COLO668 (cell line): ENCODE measurements around the gene NCOA1.
"Not testable (repeated sequence)": the region's sequence is repeated elsewhere in the genome, so short reads cannot be mapped to it uniquely, and the experiment has no call there.

Experiments
- DNase-seq: peaks from one replicate; lab custom pipeline; 2025; ENCODE audit not compliant: unreplicated experiment; lab: John Stamatoyannopoulos, UW

NCOA1 gene

DNA sequence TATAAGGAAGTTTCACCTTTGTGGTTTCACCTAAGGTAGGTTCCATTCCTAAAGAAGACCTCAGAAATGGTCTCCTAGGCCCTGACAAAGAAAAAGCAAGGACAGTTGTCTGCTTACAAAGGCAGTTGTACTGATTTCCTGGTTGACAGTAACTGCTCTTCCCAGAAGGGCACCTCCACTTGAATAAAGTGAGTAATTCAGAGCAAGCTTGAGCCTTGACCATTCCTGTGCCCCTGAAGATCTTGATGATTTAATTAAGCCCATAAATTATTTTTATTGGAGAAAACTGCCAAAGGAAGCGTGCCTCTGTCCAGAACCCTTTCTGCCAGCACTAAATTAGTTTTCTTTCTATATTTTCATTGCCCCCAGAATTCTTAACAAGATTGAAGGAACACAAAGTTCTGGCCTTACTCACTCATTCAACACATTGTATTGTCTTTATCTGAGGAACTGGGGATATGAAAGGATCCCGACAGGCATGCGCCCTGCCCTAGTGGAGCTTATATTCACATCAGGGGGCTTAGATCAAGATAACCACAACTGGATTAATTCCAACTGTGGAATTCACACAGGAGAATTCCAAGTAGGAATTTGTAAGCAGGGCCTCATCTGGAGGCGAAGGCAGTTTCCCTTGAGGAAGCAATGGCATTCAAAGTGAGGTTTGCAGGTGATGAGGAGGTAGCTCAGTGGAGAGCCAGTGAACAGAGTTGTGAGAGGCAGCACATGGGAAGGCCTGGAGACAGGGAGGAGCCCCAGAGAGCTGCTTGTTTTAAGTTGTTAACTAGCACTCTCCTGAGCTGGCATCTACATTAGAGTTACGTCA, 280.9 kb downstream of the NCOA1 start:
- no peak for DNase-seq

DNA sequence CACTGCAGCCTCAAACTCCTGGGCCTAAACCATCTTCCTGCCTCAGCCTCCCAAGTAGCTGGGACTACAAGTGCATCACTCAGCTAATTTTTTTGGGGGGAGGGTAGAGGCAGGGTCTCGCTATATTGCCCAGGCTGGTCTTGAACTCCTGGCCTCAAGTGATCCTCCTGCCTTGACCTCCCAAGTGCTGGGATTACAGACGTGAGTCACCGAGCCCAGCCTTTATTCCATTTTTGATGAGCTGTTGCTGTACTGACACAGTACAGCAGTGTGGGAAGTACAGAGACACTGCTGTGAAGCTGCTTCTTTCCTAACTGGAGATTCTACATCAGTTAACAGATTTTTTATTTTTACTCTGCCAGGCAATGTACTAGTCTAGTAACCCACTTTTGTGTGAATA, 283.3 kb downstream of the NCOA1 start:
- DNase-seq: no peak

DNA sequence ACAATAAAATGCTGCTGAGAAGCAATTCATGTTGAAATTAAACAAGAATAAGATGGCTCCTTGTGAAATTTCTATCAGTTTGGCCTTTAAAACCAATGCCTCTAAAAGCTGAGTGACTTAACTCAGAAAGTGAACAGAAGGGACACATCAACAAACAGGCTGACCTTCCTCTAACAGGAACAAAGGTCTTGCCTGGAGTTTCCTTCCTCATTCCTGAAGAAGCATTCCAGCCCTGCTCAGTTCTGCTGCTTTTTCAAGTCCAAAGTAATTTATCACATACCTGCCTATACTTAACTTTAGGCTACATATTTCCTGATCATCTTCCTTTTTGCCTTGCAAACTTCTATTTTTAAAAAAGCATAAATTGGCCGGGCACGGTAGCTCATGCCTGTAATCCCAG, 288.1 kb downstream of the NCOA1 start:
- DNase-seq: no peak

DNA sequence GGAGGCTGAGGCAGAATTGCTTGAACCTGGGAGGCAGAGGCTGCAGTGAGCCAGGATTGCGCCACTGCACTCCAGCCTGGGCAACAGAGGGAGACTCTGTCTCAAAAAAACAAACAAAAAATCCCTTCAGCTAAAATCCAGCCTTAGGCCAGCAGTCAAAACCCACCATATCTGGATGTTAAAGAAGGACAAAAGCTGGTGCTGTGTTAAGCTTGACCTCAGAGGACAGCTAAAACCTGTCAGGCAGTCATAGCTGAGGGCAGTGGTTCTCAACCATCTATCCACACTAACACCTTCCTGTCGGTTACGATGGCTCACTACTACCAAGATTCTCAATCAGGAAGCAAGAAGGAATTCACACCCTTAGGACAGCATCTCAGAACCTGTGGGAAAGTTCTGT, 292.6 kb downstream of the NCOA1 start:
- DNase-seq: no peak

DNA sequence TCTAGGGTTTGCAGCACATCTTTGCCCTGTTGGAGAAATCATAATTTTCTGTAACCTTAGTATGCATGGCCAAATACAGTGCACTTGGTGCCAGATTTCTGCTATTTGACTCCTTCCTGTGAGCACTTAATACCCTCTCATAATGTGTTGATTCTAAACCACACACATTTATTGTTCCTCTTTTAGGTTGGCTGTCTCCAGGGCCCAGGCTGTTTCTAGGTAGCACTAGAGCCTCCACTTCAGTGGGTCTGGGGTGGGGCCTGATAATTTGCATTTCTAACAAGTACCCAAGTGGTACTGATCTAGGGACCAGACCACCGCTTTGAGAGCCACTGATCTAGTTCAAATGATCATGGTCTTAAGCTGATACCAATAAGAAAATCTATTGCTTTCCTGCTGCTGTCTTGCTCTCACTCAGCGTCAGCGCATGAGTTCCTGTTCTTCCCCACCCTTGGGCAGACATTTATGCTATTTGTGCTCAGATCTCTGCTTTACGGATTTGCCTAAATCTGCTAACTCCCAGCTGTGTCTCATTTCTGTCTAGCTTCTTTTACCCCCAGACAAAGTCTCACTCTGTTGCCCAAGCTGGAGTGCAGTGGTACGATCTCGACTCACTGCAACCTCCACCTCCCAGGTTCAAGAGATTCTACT, 294.7 kb downstream of the NCOA1 start:
- DNase-seq: peak; percentile 11

DNA sequence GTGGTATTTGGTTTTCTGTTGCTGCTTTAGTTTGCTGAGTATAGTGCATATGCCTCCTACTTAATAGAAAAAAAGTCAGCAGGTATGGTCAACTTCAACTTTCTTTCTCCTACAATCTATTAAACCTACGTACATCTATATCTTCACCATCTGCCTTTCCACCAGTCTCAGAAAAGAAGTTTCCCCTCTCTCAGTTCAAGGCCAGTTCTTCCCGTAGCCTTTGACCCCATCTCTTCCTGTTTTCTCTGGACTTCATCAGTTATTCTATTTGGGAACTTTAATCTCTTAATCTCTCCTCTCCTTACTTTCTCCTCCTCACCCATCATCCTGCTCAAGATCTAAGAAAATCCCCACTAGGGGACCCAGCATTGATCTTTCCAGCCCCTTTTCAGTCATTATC, 296.5 kb downstream of the NCOA1 start:
- no peak for DNase-seq

DNA sequence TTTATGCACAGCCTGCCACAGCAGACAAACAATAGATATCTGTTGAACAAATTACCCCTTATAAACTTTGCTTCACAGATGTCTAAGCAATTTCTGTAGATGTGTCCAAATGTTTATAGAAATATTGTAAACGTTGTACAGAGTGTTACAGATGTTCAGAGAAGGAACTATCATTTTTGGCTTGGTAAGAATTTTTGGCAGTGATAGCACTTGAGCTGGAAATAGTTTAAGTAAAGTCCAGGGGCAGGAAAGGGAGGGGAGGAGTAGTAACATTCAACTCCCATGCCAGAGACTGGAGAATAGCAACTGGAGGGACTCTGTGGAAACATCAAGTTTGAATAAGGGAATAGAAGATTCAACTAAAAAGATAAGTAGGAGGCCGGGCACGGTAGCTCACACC, 297.8 kb downstream of the NCOA1 start:
- no peak for DNase-seq

DNA sequence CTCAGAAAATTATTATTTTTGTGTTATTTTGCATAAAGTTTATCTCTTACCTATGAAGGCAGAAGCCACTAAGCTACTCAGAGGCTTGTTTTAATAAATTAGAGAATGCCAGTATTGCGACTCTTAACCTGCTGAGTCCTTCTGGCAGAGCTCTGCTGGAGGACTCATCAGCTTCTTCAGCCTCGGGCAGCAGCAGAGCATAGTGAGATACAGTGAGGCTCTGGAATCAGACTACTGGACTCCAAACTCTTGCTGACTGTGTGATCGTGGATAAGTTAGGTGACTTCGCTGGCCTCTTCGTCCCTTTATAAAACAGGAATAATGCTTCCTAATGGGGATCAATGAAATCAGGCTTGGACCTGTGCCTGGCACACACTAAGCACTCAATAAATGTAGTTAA, 300.4 kb downstream of the NCOA1 start:
- DNase-seq: no peak

DNA sequence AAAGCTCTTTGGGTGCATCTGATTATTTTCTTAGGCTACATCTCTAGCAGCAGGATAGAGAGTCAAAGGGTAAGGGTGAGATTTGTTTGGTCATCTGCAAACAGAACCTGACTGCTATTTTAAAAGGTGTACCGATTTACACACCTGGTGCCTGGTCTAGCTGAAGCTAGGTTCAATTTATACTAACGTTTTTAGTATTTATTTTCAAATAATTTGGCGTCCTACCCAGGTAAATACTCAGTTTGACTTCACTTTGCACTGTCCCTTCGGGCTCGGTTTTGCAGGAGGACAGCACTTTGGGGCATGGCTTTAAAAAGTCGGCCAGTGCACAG, 301.5 kb downstream of the NCOA1 start:
- no peak for DNase-seq

DNA sequence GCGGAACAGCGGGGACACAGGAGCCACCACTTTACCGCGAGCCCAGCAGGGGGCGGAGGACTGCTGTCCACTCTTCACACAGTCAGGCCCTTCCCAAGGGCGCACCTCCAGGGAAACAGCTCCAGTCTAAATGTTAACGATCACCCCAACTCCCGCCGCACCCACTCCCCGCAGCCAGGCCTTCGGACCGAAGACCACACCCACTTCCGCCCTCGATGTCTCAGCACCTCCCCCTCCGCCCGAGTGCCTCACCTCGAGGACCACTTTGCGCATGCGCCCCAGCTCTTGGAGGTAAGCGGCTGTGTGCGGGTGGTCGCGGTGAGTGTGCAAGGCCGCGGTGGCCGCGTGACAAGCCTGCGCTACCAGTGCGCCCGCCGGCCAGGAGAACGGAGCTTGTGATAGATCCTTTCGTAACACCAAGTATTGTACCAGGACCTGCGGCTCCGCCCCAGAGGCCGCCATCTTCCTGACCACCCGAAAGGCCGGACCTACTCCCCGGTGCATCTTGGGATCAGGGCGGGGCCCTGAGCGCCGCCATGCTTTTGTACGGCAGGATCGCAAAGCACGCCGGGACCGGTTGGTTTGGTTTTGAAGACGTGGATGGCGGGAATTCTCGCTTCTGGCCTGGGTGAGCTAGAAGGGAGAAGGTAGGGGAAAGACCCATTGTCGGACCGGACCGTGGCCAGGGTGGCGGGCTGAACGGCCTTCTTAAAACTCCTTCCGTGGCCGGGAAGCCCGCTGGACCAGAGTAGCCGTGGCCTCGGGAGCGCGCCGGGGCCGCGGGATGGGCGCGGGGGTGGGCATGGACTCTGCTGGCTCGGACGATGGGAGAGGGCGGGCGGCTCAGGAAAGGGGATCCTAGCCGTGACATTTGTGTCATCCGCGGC, 302.1 kb downstream of the NCOA1 start, which contains the start of the genes CENPO and PTRHD1:
Gene CENPO, plus strand, starts transcription at position 552 of the 887 bp plus-strand sequence. CDS start 495 bp downstream, outside the sequence.
Gene PTRHD1, minus strand, starts transcription at position 518 of the 887 bp plus-strand sequence. Its CDS starts 14 bp downstream, at position 504.
- peak; percentile 96 for DNase-seq

DNA sequence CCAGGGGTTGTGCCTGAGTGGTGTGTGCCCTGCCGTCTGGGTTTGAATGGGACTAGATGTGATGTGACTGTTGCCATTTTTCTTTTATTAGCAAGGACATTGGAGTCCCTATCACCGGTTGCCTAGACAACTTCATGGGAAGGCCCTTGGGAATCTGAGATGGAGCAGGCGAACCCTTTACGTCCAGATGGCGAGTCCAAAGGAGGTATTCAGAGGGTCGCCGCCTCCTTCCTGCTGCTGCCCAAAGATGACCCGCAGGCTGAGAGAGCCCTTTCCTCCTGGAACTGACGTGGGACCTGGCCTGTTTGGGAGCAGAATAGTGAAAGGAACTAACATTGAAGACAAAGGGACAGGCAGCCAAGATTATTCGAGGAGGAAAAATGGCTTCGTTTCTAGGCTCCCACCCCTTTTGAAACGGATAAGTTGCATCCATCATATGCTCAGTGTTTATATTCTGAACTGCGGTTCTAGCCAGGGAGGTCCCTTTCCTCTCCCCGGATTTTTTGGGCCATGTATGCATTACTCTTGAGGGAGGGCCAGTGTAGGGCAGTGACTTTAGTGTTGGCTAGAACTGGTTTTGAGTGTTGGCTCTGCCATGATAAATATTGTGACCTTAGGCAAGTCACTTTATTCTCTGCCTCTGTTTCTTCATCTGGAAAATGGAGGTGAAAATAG, 302.8 kb downstream of the NCOA1 start:
- DNase-seq: peak; percentile 40

DNA sequence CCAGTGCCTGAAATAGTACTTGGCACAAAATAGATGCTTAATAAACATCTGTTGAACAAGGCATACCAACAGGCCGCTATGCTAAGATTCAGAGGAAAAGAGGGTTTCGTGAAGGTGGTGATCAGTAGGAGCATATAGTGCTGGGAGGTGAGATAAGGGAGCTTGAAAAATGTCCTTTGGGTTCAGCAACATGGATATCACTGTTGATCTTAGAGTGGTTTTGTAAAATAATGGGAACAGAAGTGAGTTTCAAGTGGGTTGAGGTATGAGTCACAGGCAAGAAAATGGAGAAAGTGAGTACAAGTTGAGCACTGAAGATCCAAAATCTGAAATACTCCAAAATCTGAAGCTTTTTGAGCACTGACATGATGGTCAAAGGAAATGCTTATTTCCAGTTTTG, 306.6 kb downstream of the NCOA1 start:
- no peak for DNase-seq

DNA sequence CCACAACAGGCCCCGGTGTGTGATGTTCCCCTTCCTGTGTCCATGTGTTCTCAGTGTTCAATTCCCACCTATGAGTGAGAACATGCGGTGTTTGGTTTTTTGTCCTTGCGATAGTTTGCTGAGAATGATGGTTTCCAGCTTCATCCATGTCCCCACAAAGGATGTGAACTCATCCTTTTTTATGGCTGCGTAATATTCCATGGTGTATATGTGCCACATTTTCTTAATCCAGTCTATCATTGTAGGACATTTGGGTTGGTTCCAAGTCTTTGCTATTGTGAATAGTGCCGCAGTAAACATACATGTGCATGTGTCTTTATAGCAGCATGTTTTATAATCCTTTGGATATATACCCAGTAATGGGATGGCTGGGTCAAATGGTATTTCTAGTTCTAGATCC, 309.4 kb downstream of the NCOA1 start:
- not testable (repeated sequence) for DNase-seq

DNA sequence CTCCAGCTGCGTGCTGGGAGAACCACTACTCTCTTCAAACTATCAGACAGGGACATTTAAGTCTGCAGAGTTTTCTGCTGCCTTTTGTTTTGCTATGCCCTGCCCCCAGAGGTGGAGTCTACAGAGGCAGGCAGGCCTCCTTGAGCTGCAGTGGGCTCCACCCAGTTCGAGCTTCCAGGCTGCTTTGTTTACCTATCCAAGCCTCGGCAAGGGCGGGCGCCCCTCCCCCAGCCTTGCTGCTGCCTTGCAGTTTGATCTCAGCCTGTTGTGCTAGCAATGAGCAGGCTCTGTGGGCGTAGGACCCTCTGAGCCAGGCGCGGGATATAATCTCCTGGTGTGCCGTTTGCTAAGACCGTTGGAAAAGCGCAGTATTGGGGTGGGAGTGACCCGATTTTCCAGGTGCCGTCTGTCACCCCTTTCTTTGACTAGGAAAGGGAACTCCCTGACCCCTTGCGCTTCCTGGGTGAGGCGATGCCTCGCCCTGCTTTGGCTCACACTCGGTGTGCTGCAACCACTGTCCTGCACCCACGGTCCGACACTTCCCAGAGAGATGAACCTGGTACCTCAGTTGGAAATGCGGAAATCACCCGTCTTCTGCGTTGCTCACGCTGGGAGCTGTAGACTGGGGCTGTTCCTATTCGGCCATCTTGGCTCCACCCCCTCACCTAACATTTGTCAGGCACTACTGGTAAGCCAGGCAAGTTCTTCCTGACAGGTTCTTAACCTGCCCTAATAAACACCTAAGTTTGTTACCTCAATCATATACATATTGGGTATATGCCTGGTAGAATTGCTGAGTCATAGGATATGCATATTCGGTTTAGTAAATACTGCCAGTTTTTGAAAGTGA, 315.0 kb downstream of the NCOA1 start:
- peak; percentile 10 for DNase-seq

DNA sequence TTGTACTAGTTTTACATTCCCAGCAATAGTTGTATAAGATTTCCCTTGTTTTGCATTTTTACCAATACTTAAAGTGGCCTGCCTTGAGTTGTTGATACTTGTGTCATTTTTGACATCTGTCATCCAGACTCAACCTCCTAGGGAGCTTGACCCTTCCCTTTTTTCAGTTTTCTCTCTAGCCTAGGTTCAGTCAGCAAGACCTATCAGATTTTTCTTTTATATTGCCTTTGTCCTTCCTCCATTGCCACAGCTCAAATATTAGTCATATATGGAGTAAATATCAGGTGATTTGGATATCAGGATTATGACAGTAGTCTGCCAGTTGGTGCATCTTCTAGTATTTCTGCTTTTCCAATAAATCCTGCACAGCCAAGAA, 315.6 kb downstream of the NCOA1 start:
- no peak for DNase-seq

DNA sequence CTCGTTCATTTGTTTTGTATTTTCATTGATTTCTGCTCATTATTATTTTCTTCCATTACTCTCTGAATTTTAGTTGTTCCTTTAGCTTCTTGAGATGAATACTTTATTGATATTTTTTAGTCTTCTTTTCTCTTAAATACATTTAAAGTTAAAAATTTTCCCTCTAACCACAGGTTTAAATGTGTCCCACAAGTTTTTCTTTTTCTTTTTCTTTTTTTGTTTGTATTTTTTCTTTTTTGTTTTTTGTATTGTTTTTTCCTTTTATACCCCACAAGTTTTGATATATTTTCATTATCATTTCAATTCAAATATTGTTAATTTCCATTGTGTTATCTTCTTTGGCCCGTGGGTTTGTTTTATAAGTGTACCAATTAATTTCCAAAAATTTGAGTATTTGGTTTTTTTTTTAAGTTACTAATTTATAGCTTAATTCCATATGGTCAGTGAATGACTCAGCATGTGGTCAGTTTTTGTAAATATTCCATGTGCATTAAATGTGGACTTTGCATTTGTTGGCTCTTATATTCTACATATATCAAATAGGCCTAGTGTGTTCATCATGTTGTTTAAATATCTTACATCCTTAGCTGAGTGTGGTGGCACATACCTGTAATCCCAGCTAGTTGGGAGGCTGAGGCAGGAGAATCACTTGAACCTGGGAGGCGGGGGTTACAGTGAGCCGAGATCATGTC, 318.4 kb downstream of the NCOA1 start:
- no peak for DNase-seq

DNA sequence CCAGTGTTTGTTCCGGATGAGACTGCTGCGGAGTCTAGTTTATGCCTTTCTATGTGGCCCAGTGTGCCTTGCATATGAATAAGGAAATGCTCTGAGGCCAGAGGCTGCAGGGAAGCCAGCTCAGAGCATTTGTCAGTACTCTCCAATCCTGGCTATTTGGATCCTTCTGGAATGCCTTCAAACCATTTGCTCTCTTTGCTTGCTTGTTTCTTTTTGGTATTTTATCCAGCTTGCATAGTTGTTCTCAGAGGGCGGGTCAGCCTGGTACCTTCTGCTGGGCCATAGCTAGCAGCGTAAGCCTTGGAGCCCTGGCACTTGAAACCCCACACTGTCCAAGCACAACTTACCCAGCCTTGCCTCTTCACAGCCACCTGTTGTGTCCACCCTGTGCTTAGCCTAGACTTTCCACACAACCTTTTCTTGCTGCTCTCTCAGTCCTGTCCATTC, 322.7 kb downstream of the NCOA1 start:
- DNase-seq: no peak

DNA sequence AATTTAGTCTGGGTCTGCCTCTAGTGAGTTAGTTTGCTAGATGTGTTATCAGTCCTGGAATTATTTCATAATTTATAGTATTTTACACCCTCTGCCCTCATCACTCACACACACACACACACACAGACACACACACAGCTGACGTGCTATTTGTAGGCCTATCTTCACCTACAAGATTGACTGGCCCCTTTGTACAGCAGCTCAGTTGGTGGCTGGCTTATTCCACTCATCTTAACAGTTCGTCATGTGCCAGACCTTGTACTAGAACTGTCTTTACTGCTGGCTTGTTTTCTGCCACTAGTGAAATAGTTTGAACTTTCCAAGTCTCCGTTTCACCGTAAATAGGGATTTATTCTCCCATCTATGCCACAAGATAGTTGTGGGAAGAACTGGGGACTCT, 323.5 kb downstream of the NCOA1 start:
- DNase-seq: no peak

DNA sequence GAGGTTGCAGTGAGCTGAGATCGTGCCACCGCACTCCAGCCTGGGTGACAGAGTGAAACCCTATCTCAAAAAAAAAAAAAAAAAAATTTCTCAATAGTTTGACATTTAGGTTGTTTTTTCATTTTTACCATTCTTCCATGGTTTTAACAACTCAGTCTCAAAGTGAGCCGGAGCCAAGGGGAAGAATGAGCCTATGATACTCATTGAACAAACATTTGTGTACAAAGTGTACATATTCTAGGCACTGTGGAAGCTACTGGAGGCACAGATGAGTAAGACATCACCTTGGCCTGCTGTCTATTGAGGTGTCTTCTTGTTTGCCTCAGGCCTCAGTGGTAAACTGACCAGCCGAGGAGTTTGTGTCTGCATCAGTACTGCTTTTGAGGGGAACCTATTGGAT, 324.1 kb downstream of the NCOA1 start:
- DNase-seq: no peak
